Panc1 (cell line): ENCODE data around the gene ITPR2. TPM values are rescaled to one million over a fixed set of nuclear protein-coding genes. Genes with fewer than 3 reads are reported as not detected.
"Not testable (repeated sequence)": the region's sequence is repeated elsewhere in the genome, so short reads cannot be mapped to it uniquely, and the experiment has no call there.

Experiments used
- ATAC-seq: fragments of 200-7000 bp; cut with Tn5 transposase; 2 replicates; pipeline ENCODE4 v1.9.1; 2020; ENCODE audit warnings: mild to moderate bottlenecking, moderate library complexity
- BruUV-seq: library from RNA; stranded (reverse); fragments of 400-500 nt; replicated peaks from 2 replicates; lab custom pipeline; 2021; lab: Mats Ljungman, UMichigan
- CTCF ChIA-PET: fragments of 300-600 bp; sonication (Branson Sonifier 250); formaldehyde crosslinking; loops from one replicate; lab custom pipeline; 2022; ENCODE audit warnings: antibody characterized with exemption; lab: Charles Lee
- POLR2A ChIA-PET: fragments of 300-600 bp; sonication (Branson Sonifier 250); formaldehyde crosslinking; loops from one replicate; lab custom pipeline; 2022; ENCODE audit warnings: antibody characterized with exemption; lab: Charles Lee
- DNase-seq: peaks from one replicate; pipeline ENCODE4 v3.0.0-alpha.2; 2010; ENCODE audit warnings: low read depth, low spot score
- H3K27ac ChIP-seq: 2 replicates; pipeline ENCODE4 v1.5.1; 2011; ENCODE audit warnings: mild to moderate bottlenecking, low read length, inconsistent platforms
- H3K27me3 ChIP-seq: fragments of 200-500 bp; sonication (Bioruptor generic); 2 replicates; pipeline ENCODE4 v1.6.0; 2014; ENCODE audit warnings: low read length, inconsistent platforms; ENCODE audit not compliant: control insufficient read depth, insufficient read depth
- H3K36me3 ChIP-seq: fragments of 200-500 bp; sonication (Bioruptor generic); 2 replicates; pipeline ENCODE4 v1.5.1; 2014; ENCODE audit warnings: inconsistent platforms, mild to moderate bottlenecking, low read length, moderate library complexity; ENCODE audit not compliant: control insufficient read depth, insufficient read depth
- H3K4me1 ChIP-seq: 2 replicates; pipeline ENCODE4 v1.5.1; 2011; ENCODE audit warnings: inconsistent platforms, mild to moderate bottlenecking, low read length, moderate library complexity; ENCODE audit not compliant: control insufficient read depth, insufficient read depth
- H3K4me3 ChIP-seq, 2 experiments: 2 replicates each; pipeline ENCODE4 v1.5.1; 2011 to 2012; ENCODE audit warnings: low read depth in 2 of 2, low read length in 2 of 2, mild to moderate bottlenecking in 2 of 2, inconsistent platforms in 1 of 2, moderate library complexity in 1 of 2
- H3K9me3 ChIP-seq: fragments of 200-500 bp; sonication (Bioruptor generic); 2 replicates; pipeline ENCODE4 v1.5.1; 2014; ENCODE audit warnings: low read depth, mild to moderate bottlenecking, inconsistent platforms, low read length, moderate library complexity; ENCODE audit not compliant: control insufficient read depth, insufficient read depth
- CTCF ChIP-seq: fragments of 450-650 bp; IDR thresholded peaks from 2 replicates; pipeline ENCODE4 v1.5.1; 2017; ENCODE audit warnings: mild to moderate bottlenecking
- POLR2AphosphoS5 ChIP-seq: IDR thresholded peaks from 2 replicates; pipeline ENCODE4 v1.6.1; 2012; ENCODE audit warnings: mild to moderate bottlenecking, low read depth, low read length, moderate library complexity
- REST ChIP-seq, 2 experiments: IDR thresholded peaks; 2 replicates each; pipeline ENCODE4 v1.6.1; 2011 to 2012; ENCODE audit warnings: low read depth in 2 of 2, control low read depth in 1 of 2, low read length in 1 of 2, mild to moderate bottlenecking in 1 of 2, moderate library complexity in 1 of 2; ENCODE audit not compliant: insufficient read depth in 1 of 2
- SIN3A ChIP-seq: IDR thresholded peaks from 2 replicates; pipeline ENCODE4 v1.6.1; 2012; ENCODE audit warnings: low read depth, mild to moderate bottlenecking, low read length, moderate library complexity, borderline replicate concordance; ENCODE audit not compliant: insufficient read depth
- TCF7L2 ChIP-seq: IDR thresholded peaks from 2 replicates; pipeline ENCODE4 v1.6.1; 2011; ENCODE audit warnings: mild to moderate bottlenecking, low read depth, low read length, inconsistent platforms
- in situ Hi-C: cut with HindIII; loops from 2 replicates; pipeline ENCODE4 v1.10.0; 2016; ENCODE audit warnings: low sequenced_read_pairs, low pct_unique_long_range_greater_than_20kb
- intact Hi-C: fragments of 100-400 bp; cut with micrococcal nuclease; formaldehyde crosslinking; loops from one replicate; pipeline ENCODE4 v1.10.0; 2022; ENCODE audit not compliant: unreplicated experiment
- total RNA-seq: library from RNA; stranded (reverse); gene quantifications from one replicate; pipeline ENCODE4 v1.2.1, GENCODE V29; 2021; ENCODE audit not compliant: unreplicated experiment

ITPR2 gene
- total RNA-seq, 1 experiment from 2014 or later = 41.8 TPM

DNA sequence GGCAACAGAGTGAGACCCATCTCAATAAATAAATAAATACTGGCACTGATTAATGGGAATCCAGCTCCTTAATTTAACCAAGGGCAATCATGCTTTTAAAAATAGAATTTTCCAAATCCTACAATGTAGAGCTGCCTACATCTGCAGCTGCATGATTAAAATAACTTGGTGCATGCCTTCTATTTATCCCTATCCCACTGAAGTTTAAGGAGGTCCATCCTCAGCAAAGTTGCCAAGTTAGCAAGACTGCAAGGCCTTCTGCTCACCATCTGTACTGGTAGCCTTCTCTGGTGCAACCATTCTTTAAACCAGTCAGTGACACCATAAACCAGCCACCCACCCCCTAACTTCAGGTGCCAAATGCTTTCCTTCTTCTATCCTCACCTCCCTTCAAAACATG lies 226.1 kb downstream of the ITPR2 start:
- intact Hi-C loops = no loop called here
- ATAC-seq (no peak), DNase-seq (no peak)
- no peak overlapping the region for H3K4me3 ChIP-seq
- H3K9me3 ChIP-seq = no peaks in the 10 kb centered on the region
- no peaks in the 10 kb centered on the region for H3K36me3 ChIP-seq
- H3K27me3 ChIP-seq = no peaks in the 10 kb centered on the region
- ChIA-PET CTCF (no interaction called here), POLR2A (no interaction called here)
- BruUV-seq = no TSS peak
- no peak for TF ChIP-seq SIN3A
- TF ChIP-seq CTCF = no peak
- no peak for TF ChIP-seq TCF7L2
- TF ChIP-seq POLR2AphosphoS5 = no peak
- TF ChIP-seq REST (IDR thresholded peaks at IDR 0.05; ENCODE audit: insufficient read depth in 1 of 2, low read depth in 2 of 2, low read length in 1 of 2) = no peak
- in situ Hi-C loops = no loop called here
- no peak overlapping the region for H3K27ac ChIP-seq
- H3K4me1 ChIP-seq = no peaks in the 10 kb centered on the region

DNA sequence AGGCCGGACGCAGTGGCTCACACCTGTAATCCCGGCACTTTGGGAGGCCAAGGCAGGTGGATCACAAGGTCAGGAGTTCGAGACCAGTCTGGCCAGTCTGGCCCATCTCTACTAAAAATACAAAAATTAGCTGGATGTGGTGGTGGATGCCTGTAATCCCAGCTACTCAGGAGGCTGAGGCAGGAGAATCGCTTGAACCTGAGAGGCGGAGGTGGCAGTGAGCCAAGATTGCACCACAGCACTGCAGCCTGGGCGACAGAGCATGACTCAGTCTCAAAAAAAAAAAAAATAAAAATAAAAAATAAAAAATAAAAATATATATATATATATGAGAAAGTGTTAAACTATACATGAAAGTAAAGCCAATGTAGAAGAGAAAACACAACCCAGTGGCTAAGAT lies 228.2 kb downstream of the ITPR2 start:
- BruUV-seq, H3K27me3 ChIP-seq, H3K4me3 ChIP-seq, DNase-seq, CTCF ChIA-PET, H3K4me1 ChIP-seq, H3K36me3 ChIP-seq, H3K27ac ChIP-seq, H3K9me3 ChIP-seq, ATAC-seq, in situ Hi-C loops, intact Hi-C loops: not testable (repeated sequence)
- POLR2A ChIA-PET = interaction anchor here (0.6 kb wide), 1 partner anchor 146 kb away, joined by 3 read pairs; no protein-coding TSS in a partner anchor

DNA sequence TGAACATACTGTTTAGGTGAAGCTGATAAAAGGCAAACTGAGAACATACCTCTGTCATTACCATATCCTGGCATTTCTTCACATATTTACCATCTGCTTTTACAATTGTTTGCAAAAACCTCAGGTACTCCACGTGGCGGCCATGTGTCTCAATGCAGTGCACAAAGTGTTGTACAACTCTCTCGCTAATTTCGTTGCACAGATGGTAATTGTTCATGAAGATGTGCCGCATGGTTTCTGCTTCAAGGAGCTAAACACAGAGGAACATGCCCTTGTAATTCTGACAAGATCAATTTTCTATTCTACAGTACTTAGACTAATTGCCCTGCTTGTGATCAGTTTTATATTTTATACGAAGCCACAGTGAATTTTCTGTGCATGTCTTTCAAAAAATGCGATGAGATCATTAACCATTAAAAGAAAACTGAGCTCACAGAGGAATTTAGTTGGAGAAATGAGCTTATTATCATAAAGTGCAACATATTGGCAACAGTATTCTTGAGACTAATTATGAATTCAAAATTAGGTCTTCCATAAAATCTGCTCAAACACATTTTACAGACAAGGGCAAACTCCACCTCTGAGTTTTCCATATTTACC lies 233.8 kb downstream of the ITPR2 start:
- ChIA-PET CTCF (no interaction called here), POLR2A (no interaction called here)
- no peaks in the 10 kb centered on the region for H3K27me3 ChIP-seq
- TF ChIP-seq TCF7L2 (no peak), POLR2AphosphoS5 (no peak), REST (IDR thresholded peaks at IDR 0.05; ENCODE audit: insufficient read depth in 1 of 2, low read depth in 2 of 2, low read length in 1 of 2) (no peak), SIN3A (no peak), CTCF (no peak)
- no peak for DNase-seq
- intact Hi-C loops (no loop called here), in situ Hi-C loops (no loop called here)
- no TSS peak for BruUV-seq
- H3K27ac ChIP-seq = no peak overlapping the region
- no peak overlapping the region for H3K4me3 ChIP-seq
- H3K4me1 ChIP-seq = no peaks in the 10 kb centered on the region
- no peaks in the 10 kb centered on the region for H3K9me3 ChIP-seq
- no peaks in the 10 kb centered on the region for H3K36me3 ChIP-seq
- ATAC-seq = no peak
